Mesodermal cell (in vitro differentiated cells): ENCODE measurements around the gene NUAK2.
"Not testable (repeated sequence)": the region's sequence is repeated elsewhere in the genome, so short reads cannot be mapped to it uniquely, and the experiment has no call there.

Experiments used
- H3K27ac ChIP-seq: 2 replicates; pipeline ENCODE4 v1.7.0; 2013; ENCODE audit warnings: mild to moderate bottlenecking, low read depth, low read length, moderate library complexity; ENCODE audit not compliant: severe bottlenecking
- H3K36me3 ChIP-seq: 2 replicates; pipeline ENCODE4 v1.7.1; 2013; ENCODE audit warnings: mild to moderate bottlenecking, low read length, moderate library complexity; ENCODE audit not compliant: control insufficient read depth, insufficient read depth
- H3K4me1 ChIP-seq: one replicate; pipeline ENCODE4 v1.7.1; 2013; ENCODE audit warnings: mild to moderate bottlenecking, low read length; ENCODE audit not compliant: insufficient read depth, control insufficient read depth, poor library complexity, severe bottlenecking
- H3K4me3 ChIP-seq: 2 replicates; pipeline ENCODE4 v1.7.0; 2013; ENCODE audit warnings: low read length, control low read depth, mild to moderate bottlenecking; ENCODE audit not compliant: insufficient read depth, poor library complexity, severe bottlenecking; ENCODE audit errors: extremely low read depth
- H3K9me3 ChIP-seq: 2 replicates; pipeline ENCODE4 v1.7.1; 2013; ENCODE audit warnings: mild to moderate bottlenecking, low read length, moderate library complexity; ENCODE audit not compliant: control insufficient read depth
- WGBS, 2 experiments: methylation state at CpG; one replicate each; pipeline ENCODE4 v1.1.5; 2013; ENCODE audit warnings: missing lambda C conversion rate in 2 of 2; ENCODE audit not compliant: insufficient coverage in 2 of 2; 5-methylcytosine and 5-hydroxymethylcytosine counted together

Gene NUAK2

GRCh38 chr1:205306929-205307566 is 14.5 kb downstream of the NUAK2 start:
- Histone ChIP-seq H3K27ac (no peak overlapping the region), H3K9me3 (no peaks in the 10 kb centered on the region), H3K36me3 (peaks cover 96% of the 10 kb centered on the region), H3K4me1 (peaks cover 46% of the 10 kb centered on the region), H3K4me3 (no peak overlapping the region)
- 96 to 100% methylated on average over 2 to 3 of the region's 7 CpGs for WGBS, 2 experiments

DNA sequence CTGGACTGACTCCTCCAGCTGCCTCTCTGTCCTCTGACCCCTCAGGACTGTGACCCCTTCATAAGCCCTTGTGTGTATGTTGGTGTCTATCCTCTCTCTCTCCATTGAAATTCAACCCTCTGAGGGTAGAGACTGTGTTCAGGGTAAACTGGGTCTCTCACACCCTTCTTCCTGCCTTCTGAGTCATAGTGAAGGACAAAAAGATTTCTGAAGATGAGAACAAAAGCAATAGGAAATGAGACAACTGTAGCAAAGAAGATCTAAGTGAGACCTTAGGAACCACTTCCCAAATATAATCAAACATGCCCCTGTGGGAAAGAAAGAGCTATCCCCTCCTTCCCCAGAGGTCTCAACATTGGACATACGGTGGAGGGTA is 16.9 kb downstream of the NUAK2 start:
- peak overlapping the region; percentile 64 for H3K27ac ChIP-seq
- peaks cover 60% of the 10 kb centered on the region for H3K4me1 ChIP-seq
- 86% methylated on average over 1 of the region's 1 CpG; no CpG with 5 or more reads in 1 of the 2 experiments for WGBS, 2 experiments
- no peak overlapping the region for H3K4me3 ChIP-seq
- no peaks in the 10 kb centered on the region for H3K9me3 ChIP-seq
- peaks cover 80% of the 10 kb centered on the region for H3K36me3 ChIP-seq

GRCh38 chr1:205304046-205304694 is 17.4 kb downstream of the NUAK2 start:
- Histone ChIP-seq H3K4me3 (no peak overlapping the region), H3K36me3 (peaks cover 77% of the 10 kb centered on the region), H3K9me3 (no peaks in the 10 kb centered on the region), H3K4me1 (peaks cover 62% of the 10 kb centered on the region), H3K27ac (peak overlapping the region; percentile 75)
- WGBS, 2 experiments = 95 to 99% methylated on average over 19 of the region's 19 CpGs

DNA sequence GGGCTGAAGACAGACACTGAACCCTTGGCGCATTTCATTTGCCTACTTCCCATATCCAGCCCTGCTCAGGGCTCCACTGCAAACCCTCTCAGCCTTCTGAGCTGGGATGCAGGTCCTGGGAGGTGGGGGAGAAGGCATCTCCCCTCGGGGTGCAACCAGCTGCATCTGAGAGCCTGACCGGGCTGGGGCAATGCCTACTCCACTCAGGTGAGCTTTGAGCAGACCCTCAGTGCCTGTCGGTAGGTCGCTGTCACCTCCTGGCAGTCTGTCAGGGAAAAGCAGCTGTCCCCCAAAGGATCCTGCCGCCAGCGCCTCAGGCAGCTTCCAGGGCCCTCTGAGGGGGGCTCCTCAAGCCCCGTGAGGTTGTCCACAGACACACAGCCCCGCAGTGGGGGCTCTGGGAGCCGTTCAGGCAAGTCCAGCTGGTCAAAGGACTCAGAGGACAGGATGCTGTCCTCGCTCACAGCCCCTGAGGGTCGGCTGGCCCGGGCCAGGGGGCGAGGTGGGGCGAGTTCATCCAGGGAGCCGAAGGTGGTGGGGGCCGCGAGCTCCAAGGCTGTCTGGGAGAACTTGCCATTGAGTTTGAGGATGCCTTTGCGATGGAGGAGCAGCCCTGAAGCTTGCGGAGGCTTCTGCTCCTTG is 18.2 kb downstream of the NUAK2 start:
- peaks cover 69% of the 10 kb centered on the region for H3K36me3 ChIP-seq
- H3K4me1 ChIP-seq = peaks cover 69% of the 10 kb centered on the region
- no peak overlapping the region for H3K4me3 ChIP-seq
- H3K27ac ChIP-seq = peak overlapping the region; percentile 75
- no peaks in the 10 kb centered on the region for H3K9me3 ChIP-seq
- 94 to 96% methylated on average over 15 to 20 of the region's 20 CpGs for whole genome bisulfite sequencing, 2 experiments

DNA sequence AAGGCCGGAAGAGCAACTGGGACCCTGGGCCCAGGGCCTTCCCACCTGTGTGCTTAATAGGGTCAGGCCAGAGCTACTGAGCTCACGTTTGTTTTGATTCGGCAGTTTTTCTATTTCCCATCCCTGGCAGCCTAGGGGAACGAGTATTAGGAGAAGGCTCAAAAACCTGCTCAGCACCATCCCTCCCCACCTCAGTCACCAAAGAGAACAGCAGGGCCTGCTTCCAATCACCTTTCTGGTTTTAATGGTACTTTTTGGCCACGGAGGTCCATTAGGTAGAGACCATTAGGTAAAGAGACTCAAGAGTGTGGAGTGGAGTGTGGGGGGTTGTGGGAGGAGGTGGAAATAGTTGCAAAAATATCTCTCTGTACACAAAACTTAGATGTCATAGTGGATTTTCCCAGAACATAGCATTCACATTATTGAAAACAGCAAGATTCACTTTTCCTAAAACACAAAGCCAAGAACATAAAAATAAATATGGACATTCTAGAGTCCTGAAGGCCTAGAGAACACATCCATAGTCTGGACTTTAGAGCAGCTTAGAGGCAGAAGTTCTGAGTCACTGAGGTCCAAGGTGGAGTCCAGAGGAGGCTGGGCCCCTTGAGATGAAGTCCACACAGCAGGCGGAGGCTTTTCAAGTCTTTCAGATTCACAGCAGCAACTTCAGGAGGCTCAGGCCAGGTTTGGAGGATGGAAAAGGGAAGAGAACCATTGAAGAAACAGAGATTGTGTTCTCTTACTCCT is 19.5 kb downstream of the NUAK2 start:
- Histone ChIP-seq H3K9me3 (no peaks in the 10 kb centered on the region), H3K4me3 (no peak overlapping the region), H3K4me1 (peaks cover 83% of the 10 kb centered on the region), H3K36me3 (peaks cover 55% of the 10 kb centered on the region), H3K27ac (peak overlapping the region; percentile 100)
- 38 to 86% methylated on average over 1 to 4 of the region's 6 CpGs for WGBS, 2 experiments

DNA sequence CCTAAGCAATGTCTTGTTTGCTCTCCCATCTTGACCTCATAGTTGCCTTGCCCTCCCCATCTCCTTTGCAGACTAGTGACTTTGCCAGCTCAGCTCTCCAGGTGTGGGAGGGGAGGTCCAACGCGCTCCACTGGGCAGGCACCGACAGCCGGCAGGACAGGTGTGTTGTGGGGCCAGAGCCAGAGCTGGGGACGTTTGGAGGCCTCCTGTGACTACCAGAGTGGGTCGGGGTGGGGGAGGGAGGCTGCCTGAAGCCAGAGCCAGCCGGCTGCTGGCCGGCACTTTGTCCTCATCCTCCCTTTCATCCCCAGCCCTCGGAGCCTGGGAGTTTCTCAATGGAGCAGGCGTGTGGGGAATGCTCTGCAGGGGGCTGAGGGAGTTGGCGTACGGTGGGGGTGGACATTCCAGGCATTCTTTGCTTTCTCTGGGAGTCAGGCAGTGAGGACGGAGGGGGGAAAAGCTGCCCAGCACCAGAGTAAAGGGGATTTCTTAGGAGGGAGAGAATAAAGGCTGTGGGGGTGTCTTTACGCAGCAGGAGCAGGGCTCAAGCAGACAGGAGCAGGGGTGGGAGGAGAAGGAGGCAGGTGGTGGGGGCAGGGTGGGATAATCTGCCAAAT is 20.2 kb downstream of the NUAK2 start:
- Histone ChIP-seq H3K4me1 (peaks cover 85% of the 10 kb centered on the region), H3K36me3 (peaks cover 48% of the 10 kb centered on the region)

DNA sequence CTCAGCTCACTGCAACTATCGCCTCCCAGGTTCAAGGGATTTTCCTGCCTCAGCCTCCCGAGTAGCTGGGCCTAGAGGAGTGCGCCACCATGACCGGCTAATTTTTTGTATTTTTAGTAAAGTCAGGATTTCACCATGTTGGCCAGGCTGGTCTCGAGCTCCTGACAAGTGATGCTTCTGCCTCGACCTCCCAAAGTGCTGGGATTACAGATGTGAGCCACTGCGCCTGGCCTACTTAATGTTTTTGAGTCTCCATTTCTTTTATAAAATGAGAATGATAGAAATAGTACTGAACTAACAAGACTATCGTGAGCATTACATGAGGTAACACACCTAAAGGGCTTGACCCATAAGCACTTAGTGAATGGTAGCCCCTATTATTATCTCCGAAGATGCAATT is 21.4 kb downstream of the NUAK2 start:
- peaks cover 94% of the 10 kb centered on the region for H3K4me1 ChIP-seq

More for the DNA sequence above, 20.2 kb downstream of the NUAK2 start:
- Histone ChIP-seq H3K9me3 (no peaks in the 10 kb centered on the region), H3K27ac (peak overlapping the region; percentile 100), H3K4me3 (peak overlapping the region; percentile 3)
- WGBS, 2 experiments = 1 to 8% methylated on average over 5 to 8 of the region's 14 CpGs

DNA sequence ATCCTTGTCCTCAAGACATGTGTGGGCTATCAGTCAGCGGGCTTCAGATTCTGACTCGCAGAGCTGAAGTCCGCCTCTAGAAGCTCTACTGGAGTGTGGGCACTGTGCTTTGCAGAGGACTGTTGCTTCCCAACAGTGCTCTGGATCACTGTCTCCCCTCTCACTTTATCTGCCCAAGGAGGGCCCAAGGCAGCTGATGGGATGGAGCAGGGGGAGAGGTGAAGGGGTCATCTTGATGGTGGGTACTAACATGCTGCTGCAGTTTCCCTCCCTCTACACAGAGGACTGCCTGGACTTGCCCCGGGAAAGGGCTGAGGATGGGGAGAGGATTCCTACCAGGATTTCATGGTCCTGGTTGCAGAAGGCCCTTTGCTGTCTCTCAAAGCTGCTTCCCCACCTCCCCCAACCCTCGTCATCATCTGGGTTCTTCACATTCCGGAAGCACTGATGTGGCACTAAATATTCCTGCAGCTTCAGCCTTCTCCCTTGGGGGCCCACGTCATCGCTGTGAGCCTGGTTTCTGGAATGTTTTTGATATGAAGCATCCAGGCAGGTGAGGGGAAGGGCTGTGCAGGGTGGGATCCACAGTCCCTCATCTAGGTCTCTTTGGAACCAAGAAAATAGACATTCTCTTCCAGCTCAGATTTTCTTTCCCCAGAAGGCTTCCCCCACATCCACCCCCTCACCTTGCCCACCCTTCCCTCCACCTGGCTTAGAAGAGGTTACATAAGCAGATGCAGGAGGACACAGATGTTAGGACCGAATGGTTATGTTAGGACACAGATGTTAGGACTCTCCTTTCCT is 23.2 kb downstream of the NUAK2 start:
- Histone ChIP-seq H3K36me3 (peaks cover 19% of the 10 kb centered on the region), H3K4me3 (no peak overlapping the region), H3K9me3 (no peaks in the 10 kb centered on the region), H3K4me1 (peaks cover 95% of the 10 kb centered on the region), H3K27ac (peak overlapping the region; percentile 98)
- WGBS, 2 experiments = 38 to 60% methylated on average over 3 to 4 of the region's 9 CpGs

More for the DNA sequence above, 21.4 kb downstream of the NUAK2 start:
- H3K36me3 ChIP-seq = peaks cover 37% of the 10 kb centered on the region
- WGBS, 2 experiments = 83 to 85% methylated on average over 5 to 9 of the region's 9 CpGs
- no peaks in the 10 kb centered on the region for H3K9me3 ChIP-seq
- H3K4me3 ChIP-seq = no peak overlapping the region
- H3K27ac ChIP-seq = peak overlapping the region; percentile 100

- H3K4me1 ChIP-seq = peaks cover 94% of the 10 kb centered on the region
- peaks cover 13% of the 10 kb centered on the region for H3K36me3 ChIP-seq
- not testable (repeated sequence) for H3K9me3 ChIP-seq, H3K4me3 ChIP-seq
- WGBS, 2 experiments = 78 to 87% methylated on average over 1 to 4 of the region's 5 CpGs
- H3K27ac ChIP-seq = peak overlapping the region; percentile 98
Measured at GRCh38 chr1:205297546-205298177, 23.9 kb downstream of the NUAK2 start.
